ENCODE results near the gene RAB19.
A peak's percentile ranks its signal among the peaks of the same experiment; 100 is the strongest.

The RAB19 gene

DNA sequence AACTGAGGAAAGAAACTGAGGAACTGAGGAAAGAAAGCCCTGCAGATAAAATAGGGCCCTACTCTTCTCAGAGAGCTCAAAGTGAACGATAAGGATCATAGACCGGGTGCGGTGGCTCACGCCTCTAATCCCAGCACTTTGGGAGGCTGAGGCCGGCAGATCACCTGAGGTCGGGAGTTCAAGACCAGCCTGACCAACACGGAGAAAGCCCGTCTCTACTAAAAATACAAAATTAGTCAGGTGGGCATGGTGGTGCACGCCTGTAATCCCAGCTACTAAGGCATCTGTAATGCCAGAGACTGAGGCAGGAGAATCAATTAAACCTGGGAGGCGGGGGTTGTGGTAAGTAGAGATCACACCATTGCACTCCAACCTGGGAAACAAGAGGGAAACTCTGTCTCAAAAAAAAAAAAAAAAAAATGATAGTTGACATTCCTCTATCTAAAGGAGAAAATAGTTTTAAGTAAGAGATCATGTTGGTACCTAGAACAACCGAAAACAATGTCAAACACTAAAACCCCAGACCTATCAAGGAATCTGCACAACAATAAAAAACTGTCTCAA lies 72.9 kb downstream of the RAB19 start:
- H3K27ac ChIP-seq, result peak overlapping the region; percentile 98
- TF ChIP-seq, protein P1, sequence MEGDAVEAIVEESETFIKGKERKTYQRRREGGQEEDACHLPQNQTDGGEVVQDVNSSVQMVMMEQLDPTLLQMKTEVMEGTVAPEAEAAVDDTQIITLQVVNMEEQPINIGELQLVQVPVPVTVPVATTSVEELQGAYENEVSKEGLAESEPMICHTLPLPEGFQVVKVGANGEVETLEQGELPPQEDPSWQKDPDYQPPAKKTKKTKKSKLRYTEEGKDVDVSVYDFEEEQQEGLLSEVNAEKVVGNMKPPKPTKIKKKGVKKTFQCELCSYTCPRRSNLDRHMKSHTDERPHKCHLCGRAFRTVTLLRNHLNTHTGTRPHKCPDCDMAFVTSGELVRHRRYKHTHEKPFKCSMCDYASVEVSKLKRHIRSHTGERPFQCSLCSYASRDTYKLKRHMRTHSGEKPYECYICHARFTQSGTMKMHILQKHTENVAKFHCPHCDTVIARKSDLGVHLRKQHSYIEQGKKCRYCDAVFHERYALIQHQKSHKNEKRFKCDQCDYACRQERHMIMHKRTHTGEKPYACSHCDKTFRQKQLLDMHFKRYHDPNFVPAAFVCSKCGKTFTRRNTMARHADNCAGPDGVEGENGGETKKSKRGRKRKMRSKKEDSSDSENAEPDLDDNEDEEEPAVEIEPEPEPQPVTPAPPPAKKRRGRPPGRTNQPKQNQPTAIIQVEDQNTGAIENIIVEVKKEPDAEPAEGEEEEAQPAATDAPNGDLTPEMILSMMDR (conservative IDR thresholded peaks at IDR 0.05), result no peak
